ENCODE results near the gene HDHD3.
"Not testable (repeated sequence)": the region's sequence is repeated elsewhere in the genome, so short reads cannot be mapped to it uniquely, and the experiment has no call there.

HDHD3 gene, protein sequence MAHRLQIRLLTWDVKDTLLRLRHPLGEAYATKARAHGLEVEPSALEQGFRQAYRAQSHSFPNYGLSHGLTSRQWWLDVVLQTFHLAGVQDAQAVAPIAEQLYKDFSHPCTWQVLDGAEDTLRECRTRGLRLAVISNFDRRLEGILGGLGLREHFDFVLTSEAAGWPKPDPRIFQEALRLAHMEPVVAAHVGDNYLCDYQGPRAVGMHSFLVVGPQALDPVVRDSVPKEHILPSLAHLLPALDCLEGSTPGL

DNA sequence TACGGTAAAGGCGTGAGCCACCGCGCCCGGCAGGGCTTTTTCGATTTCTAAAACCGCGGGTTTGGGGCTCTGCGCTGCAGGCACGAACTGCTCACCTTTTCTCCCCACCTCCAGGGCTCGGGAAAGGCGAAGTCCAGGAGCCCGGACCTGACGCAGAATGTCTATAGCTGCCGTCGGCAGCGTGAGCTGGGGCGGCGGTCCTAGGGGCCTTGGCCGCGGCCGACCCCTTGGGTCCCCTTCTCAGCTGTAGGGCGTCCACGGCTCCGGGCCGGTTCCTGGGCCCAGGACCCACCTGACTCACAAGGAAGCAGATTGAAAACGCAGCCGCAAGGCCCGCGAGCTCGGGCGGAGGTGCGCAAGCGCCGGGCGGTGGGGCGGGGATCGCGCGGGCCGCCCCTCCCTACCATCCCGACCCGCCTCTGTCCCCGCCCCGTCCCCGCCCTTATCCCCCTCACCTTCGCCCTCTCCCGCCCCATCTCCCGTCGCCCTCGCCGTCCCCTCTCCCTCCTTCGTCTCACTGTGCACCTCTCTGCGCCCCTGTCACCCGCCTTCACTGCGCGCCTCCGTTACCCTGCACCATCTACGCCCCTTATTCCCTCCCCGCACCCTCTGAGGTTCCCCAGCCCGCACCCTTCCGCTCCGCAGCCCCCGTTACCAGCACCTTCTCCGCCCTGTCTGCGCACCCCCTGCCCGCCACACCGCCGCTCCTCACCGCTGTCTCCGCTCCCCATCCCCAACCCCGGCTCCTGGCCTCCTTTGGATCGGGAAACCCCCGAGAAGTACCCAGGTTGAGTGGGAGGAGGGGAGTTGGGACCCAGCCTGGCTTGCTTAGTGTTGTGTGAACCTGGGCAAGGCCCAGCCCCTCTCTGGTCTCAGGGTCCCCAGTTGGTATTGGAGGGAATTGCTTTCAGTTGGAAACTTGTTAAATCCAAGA is at the start of gene HDHD3:
HDHD3 (minus strand) TSS at position 353 of the 934 bp plus-strand sequence. CDS start 2,632 bp downstream, outside the sequence.
- peak; percentile 44 to 69 for DNase-seq (ENCODE audit: low read depth in 2 of 2, low spot score in 1 of 2)

DNA sequence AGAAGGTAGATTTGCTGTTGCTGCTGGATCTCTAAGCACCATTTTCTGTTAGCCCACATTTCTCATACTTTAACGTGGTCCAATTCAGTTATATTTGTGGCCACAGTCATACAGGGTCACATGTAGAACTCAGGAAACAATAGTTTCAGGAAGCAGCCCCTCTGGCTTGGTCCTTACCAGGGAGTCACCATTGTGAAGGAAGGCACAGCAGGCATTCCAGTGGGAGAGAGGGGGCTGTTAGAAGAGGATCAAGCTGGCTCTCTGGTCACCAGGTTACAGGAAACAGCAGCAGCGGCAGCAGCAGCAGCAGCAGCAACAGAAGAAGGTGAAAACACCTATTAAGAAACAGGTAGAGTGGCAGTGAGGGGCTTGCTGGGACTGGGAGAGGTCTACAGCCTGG is 48.3 kb upstream of the HDHD3 start:
- DNase-seq (ENCODE audit: low read depth in 2 of 2, low spot score in 1 of 2): no peak

DNA sequence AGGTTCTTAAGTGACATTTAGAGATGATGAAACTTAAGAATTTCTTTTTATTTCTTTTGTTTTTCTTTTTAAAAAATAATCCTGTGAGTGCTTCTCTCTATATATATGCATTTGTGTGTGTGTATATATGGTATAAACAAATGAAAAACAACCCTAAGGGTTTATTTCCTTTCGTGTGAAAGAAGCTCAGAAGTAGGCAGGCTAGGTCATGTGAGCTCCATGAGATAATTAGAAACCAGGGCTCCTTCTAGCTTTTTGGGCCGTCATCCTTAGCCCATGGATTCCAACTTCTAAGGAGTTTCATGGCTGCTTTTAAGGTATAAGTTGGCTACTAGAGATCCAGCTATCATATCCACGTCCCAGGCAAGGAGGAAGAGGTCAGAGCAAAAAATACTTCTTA is 44.9 kb upstream of the HDHD3 start:
- DNase-seq (ENCODE audit: low read depth in 2 of 2, low spot score in 1 of 2): no peak

DNA sequence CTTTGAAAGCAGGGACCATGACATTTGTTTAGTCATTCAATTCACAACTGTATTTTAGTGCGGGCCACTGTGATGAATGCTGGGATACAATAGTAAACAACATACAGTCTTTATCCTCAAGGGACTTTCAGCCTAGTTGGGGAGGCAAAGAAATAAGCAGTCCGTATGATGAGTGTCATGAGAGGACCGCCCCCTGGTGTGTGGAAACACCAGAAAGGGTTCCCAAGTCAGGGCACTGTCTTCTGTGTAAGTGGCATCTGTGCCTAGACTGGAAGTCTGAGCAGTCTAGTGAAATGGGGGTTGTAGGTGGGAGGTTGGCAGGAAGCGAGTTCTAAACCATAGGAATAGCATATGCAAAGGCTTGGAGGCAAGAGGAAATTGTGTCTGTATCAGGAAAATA is 40.6 kb upstream of the HDHD3 start:
- DNase-seq (ENCODE audit: low read depth in 2 of 2, low spot score in 1 of 2): no peak

DNA sequence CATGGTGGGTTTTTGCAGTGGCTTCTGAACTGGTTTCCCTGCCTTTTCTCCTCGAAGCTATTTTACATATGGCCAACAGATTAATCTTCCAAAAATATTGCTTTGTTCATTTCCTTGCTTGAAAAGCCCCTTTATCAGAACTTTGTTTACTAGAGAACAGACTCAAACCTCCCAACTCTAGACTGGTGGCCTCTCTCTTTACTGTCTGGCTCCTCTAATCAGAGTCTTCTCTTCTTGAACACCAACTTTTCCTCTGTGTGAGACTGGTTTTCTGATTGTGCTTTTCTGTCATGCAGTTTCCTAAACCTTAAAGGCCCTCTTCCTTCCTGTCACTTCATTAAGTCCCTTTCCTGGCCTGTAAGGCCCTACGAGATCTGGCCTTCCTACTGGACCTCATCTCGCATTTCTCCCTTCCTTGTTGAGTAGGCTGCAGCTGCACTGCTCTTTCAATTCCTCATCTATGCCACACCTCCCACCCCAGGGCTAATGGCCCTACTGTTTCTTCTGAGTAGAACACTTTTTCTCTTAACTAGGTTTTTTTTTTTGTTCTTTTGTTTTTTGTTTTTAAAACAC is 39.4 kb upstream of the HDHD3 start:
- DNase-seq (ENCODE audit: low read depth in 2 of 2, low spot score in 1 of 2): no peak

DNA sequence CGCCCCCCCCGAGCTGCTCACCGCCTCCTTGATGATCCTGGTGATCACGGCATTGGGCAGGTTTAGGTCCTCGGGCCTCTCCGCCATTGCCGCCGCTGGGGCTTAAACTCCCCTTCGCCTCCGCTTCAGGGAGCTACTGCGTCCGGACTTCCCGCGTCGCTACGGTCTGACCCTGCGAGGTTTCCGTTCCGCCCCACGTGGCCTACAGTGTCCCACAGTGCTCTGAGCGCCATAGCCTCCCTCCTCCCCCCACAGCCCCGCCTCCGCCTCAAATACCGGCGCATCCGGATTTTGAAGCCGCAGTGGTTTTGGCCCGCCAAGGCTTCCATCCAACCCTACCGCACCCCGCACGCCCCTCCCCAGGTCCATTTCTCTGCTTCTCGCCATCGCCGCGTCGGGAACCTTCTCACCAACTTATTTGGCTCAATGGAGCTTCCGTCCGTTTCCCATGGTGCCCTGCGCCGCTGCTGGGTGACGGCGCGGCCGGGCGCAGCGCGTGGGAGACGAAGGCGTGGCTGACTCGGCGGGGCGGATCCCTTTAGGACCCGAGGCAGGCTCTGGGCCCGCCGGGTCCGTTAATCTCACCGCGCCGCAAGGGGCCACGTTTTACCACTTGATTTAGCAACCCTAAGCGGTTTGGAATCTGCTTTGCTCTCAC is 33.5 kb upstream of the HDHD3 start, which contains the start of the genes C9orf43 and POLE3:
C9orf43 (plus strand) TSS at position 541 of the 658 bp plus-strand sequence. CDS start 2,747 bp downstream, outside the sequence.
POLE3 (minus strand) TSS at position 469 of the 658 bp plus-strand sequence; CDS start at position 87, 382 bp downstream.
- DNase-seq (ENCODE audit: low read depth in 2 of 2, low spot score in 1 of 2): peak; percentile 87 to 88

DNA sequence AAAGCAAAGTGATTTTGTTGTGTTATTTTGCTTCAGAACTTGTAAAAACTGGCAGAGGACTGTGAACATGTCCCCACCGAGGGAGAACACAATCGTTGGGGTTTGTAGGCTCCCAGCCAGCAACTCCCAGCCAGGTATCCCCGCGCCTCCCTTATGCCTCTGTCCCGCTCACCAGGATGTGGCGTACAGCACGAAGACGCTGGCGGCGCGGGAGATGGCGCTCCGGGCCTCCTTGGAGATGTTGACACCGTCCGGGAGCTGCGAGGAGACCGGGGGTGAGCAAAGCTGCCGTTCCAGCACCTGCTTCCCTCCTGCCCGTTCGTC is 33.1 kb upstream of the HDHD3 start:
- DNase-seq (ENCODE audit: low read depth in 2 of 2, low spot score in 1 of 2): no peak

DNA sequence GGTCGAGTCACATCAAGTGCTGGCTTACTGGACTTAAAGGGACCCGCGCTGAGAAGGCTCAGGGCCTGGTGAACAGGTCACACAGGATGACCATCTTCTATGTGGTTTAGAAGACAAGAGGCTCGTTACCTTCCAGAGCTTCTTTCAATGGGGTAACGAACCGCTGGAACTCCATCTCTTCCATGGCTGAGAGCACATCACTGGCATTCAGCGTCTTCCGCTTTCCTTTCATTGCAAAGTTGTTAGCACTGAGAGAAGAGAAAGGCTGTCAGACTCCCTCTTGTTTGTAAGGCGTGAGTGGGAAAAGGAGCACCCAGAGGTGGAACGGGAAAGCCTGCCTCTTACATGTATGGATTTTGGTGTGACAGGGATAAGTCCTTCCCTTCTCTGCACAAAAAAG is 32.7 kb upstream of the HDHD3 start:
- no peak for DNase-seq (ENCODE audit: low read depth in 2 of 2, low spot score in 1 of 2)

DNA sequence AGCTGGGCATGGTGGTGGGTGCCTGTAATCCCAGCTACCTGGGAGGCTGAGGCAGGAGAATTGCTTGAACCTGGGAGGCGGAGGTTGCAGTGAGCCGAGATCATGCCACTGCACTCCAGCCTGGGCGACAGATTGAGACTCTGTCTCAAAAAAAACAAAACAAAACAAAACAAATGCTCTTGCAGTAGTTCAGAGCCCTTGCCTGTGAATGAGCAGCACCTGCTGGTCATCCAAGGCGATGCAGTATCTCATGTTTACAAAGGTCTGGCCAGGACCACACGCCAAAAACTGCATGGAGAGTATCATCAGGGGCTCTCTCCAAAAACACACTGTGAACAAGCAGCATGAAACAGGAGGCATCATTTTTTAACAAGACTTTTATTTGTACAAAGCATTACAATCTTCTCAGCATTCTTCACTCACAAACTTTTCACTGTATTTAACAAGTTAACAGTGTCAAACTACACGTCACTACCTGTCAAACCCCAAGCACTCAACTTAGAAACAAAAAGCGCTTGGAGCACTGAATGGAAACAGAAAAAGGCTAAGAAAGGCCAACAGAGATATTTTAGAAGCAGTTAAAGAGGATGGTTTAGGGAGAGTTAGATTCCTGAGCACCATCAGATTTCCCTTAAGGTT is 30.2 kb upstream of the HDHD3 start:
- DNase-seq (ENCODE audit: low read depth in 2 of 2, low spot score in 1 of 2): not testable (repeated sequence)

DNA sequence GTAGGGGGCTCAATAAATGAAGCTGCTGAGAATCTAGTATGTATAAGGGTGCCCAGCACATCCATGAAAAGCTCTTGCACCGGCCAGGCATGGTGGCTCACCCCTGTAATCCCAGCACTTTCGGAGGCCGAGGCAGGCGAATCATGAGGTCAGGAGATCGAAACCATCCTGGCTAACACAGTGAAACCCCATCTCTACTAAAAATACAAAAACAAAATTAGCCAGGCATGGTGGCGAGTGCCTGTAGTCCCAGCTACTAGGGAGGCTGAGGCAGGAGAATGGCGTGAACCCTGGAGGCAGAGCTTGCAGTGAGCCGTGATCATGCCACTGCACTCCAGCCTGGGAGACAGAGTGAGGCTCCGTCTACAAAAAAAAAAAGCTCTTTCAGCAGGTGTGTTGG is 29.6 kb upstream of the HDHD3 start:
- not testable (repeated sequence) for DNase-seq (ENCODE audit: low read depth in 2 of 2, low spot score in 1 of 2)

DNA sequence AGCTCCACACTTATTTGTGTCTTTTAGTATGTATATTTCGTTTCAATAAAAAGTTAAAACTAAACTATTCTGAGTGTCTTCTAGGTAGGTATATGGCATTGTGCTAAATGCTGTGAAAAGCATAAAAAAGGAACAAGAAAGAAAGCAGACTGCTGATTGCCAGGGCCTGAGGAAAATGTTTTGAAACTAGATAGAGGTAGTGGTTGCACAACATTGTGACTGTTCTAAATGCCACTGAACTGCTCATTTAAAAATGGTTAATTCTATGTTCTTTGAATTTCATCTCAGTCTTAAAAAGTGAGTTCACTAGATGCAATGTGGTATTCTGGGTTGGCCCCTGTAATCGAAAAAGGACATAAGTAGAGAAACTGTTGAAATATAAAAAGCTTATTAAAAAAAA is 26.9 kb upstream of the HDHD3 start:
- DNase-seq (ENCODE audit: low read depth in 2 of 2, low spot score in 1 of 2): no peak

DNA sequence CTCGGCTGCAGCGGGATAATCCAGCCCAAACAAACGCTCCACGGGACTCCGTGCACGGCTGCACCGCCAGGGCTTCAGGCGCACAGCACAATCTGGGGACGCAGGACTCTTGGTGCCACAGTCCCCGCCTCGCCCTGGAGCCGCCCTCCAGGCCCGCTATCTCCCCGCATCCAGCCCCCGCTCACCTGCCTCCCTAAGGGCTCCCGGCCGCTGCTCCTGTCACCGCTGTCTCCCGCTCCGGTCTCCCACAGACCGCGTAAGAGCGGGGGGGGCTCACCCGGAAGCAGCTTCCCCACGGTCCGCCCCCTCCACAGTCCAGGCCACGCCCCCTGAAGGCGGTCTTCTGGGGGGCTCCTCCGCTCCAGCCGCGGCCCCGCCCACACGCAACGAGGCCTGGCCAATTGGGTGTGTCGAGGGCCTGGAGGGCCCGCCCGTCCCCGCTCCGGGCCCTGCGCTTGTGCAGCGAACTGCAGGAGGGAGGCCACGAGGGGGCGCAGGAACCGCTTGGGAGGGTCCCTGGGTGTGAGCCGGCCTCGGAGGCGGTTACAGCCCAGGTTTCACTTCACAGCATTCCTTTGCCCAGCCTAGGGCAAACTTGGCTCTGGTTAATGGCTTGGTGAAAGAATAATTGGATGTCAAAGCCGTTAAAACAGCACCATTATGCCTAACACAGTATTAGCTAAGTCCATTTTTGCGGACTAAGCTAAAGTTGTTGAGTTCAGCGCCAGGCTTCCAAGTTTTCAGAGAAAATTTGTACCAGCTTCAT is 24.4 kb upstream of the HDHD3 start, which contains the start of gene ALAD:
ALAD (minus strand) TSS at position 258 of the 766 bp plus-strand sequence. CDS start 7,725 bp downstream, outside the sequence.
- peak; percentile 98 to 99 for DNase-seq (ENCODE audit: low read depth in 2 of 2, low spot score in 1 of 2)

DNA sequence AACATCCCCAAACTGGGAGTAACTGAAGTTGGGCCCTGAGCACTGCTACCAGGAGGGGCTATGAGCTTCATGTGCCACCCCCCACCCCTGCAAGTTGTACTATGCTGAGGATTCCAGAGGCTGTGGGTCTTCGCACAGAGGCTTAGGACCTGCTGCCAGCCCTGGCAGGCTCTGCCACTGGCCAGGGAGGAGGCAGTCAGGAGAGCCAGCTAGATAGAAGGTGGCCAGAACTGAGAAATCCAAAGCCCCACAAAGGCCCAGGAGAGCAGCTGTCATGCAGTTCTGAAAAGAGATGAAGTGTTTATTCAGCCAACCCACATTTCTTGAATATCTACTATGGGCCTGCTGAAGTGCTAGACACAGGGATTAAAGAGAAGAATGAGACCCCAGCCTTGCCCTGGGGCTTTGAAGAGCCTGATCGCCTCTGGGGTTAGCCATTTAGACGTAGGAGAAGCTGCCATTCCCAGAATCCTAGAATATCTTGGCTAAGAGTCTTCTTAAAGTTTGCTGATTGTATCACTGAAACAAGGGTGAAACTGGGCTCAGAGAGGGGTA is 22.9 kb upstream of the HDHD3 start:
- DNase-seq (ENCODE audit: low read depth in 2 of 2, low spot score in 1 of 2): no peak

DNA sequence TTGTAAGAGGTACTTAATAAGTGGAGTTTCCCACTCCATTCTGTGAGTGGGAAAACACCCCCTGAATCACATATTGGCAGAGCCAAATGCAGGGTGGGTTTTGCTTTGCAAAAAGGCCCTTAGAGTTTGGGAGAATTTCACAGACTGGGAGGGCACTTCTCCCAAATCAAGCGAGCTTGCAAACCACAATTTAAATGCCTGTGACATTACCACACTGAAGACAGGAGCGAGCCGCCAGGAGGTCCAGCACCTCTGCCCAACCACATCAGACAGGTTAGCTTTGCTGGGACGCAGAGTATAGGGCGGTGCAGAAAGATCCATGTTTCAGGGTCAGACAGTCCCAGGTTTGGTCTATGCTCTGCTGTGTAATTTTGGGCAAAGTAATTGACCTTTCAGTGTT is 22.0 kb upstream of the HDHD3 start:
- DNase-seq (ENCODE audit: low read depth in 2 of 2, low spot score in 1 of 2): no peak

DNA sequence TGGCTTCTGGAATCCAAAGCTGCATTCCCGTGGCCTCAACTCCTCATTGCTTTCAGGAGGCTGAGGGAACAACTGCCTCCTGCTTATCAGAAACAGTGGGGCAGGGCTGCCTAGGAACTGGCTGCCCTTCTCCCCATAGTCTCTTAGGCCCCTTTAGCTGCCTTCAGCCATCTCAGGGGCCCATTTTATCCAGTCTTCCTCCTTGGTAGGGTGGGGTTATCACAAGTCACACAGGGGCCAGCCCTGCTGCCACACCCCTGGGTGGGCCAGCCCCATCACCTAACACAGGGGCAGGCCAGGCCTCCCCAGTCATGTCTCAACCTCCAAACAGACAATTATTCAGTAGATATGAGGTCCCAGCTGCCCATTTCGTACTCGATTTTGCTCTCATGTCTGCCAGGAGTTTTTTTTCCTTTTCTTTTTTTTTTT is 20.4 kb upstream of the HDHD3 start:
- DNase-seq (ENCODE audit: low read depth in 2 of 2, low spot score in 1 of 2): no peak

DNA sequence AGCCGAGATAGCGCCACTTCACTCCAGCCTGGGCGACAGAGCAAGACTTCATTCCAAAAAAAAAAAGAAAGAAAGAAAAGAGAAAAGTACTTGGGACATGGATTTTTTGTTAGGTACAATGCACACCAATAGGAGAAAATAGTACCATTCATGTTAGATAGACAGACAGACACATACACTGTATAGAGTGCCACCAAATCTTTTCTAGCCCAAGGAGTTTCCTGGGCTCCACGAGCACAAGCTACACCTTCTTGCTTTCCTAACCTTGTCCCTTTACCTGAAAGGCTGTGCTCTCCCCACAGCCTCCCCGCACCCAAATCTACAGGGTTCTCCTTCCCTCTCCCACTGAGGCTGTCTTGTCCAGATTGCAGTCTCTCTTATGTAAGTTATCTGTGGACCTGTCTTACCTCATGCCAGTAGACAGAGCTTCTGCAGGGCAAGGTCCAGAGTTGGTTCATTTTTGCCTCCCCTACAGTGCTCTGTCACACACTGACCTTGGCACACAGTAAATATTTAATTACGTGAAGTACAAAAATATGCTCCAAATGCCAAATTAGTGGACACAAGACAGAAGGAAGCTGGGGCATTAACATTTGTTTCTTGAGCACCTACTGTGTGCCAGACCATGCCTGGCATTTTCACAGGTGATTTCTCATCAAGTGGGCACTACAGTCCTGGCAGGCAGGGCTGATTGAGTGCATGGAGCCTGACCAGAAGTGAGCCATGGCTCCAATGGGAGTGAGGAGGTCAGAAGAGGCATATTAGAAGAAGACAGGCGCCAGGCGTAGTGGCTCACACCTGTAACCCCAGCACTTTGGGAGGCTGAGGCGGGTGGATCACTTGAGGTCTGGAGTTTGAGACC is 18.4 kb upstream of the HDHD3 start:
- no peak for DNase-seq (ENCODE audit: low read depth in 2 of 2, low spot score in 1 of 2)

DNA sequence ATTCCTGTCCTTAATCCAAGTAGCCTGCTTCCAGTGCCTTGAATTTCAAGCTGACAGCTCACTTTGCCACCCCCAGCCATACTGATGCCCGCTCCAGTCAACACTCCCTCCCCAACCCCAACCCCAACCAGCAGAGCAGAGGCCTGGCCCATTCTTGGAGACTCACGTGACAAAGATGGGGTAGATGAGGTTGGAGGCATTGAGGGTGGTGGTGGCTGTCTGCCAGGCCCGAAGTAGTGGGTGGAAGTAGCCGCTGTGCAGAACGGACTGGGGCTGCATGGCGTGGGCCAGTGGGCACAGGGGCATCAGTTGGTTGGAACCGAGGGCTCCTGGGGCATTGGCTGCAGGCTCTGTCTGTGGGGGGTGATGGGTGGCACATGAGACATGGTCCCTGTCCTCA is 16.5 kb upstream of the HDHD3 start:
- no peak for DNase-seq (ENCODE audit: low read depth in 2 of 2, low spot score in 1 of 2)

DNA sequence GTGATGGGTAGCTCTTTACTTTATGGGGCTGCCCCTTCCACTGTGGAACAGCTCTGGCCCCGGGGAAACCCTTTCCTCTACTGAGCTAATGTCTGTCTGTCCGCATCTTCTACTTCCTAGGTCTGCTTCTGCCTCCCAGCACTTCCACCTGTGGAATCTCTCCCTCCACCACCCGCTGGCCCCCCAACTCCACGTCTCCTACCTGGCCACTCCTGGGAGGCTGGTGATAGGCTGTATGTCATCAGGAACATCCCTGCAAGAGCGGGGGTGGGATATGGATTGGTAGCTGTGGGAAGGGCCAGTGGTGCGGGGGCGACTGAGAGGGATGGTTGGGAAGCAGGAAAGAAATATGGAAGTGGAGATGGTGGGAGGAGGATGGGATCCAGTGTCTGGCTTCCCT is 15.1 kb upstream of the HDHD3 start:
- no peak for DNase-seq (ENCODE audit: low read depth in 2 of 2, low spot score in 1 of 2)
